BLaER1 (cell line): ENCODE results near the gene EPC2.
A peak's percentile ranks its signal among the peaks of the same experiment; 100 is the strongest.
"Not testable (repeated sequence)": the region's sequence is repeated elsewhere in the genome, so short reads cannot be mapped to it uniquely, and the experiment has no call there.

ENCODE experiments used
- H3K27ac ChIP-seq: shearing (Covaris generic); formaldehyde crosslinking; 2 replicates; pipeline ENCODE4 v1.8.1; 2022
- H3K27me3 ChIP-seq: shearing (Covaris generic); formaldehyde crosslinking; 2 replicates; pipeline ENCODE4 v1.8.1; 2022
- H3K36me3 ChIP-seq: shearing (Covaris generic); formaldehyde crosslinking; 2 replicates; pipeline ENCODE4 v1.8.1; 2022
- H3K4me1 ChIP-seq: shearing (Covaris generic); formaldehyde crosslinking; 2 replicates; pipeline ENCODE4 v1.8.1; 2022
- H3K4me2 ChIP-seq: shearing (Covaris generic); formaldehyde crosslinking; 2 replicates; pipeline ENCODE4 v1.8.1; 2022
- H3K4me3 ChIP-seq: shearing (Covaris generic); formaldehyde crosslinking; 2 replicates; pipeline ENCODE4 v1.8.1; 2022
- H3K9ac ChIP-seq: shearing (Covaris generic); formaldehyde crosslinking; 2 replicates; pipeline ENCODE4 v1.8.1; 2022
- H3K9me3 ChIP-seq: shearing (Covaris generic); formaldehyde crosslinking; 2 replicates; pipeline ENCODE4 v1.8.1; 2022
- H4K20me1 ChIP-seq: shearing (Covaris generic); formaldehyde crosslinking; 2 replicates; pipeline ENCODE4 v1.8.1; 2022
- Cebpa-rat ChIP-seq: shearing (Covaris generic); IDR thresholded peaks from 2 replicates; pipeline ENCODE4 v1.8.1; 2022

The EPC2 gene

GRCh38 chr2:148640767-148641166 lies 3.8 kb upstream of the EPC2 start:
- Histone ChIP-seq H3K9ac (no peak overlapping the region), H3K4me1 (peaks cover 13% of the 10 kb centered on the region), H3K27me3 (peaks cover 4% of the 10 kb centered on the region; the same call in 1 of the 2 replicates), H4K20me1 (peaks cover 5% of the 10 kb centered on the region), H3K4me2 (no peak overlapping the region), H3K9me3 (no peaks in the 10 kb centered on the region), H3K36me3 (no peaks in the 10 kb centered on the region), H3K4me3 (no peak overlapping the region), H3K27ac (no peak overlapping the region)
- no peak for TF ChIP-seq Cebpa-rat

- Histone ChIP-seq H3K4me1 (peaks cover 23% of the 10 kb centered on the region), H3K9me3 (no peaks in the 10 kb centered on the region), H3K4me3 (no peak overlapping the region), H4K20me1 (peaks cover 19% of the 10 kb centered on the region), H3K4me2 (no peak overlapping the region), H3K9ac (no peak overlapping the region), H3K27ac (no peak overlapping the region), H3K36me3 (no peaks in the 10 kb centered on the region), H3K27me3 (peaks cover 4% of the 10 kb centered on the region; the same call in 1 of the 2 replicates)
- no peak for TF ChIP-seq Cebpa-rat
Measured at GRCh38 chr2:148642112-148642744, 2.3 kb upstream of the EPC2 start.

- TF ChIP-seq Cebpa-rat: no peak
Measured at GRCh38 chr2:148642891-148643416, 1.6 kb upstream of the EPC2 start.

GRCh38 chr2:148643421-148643820 lies 1.1 kb upstream of the EPC2 start:
- Histone ChIP-seq H3K36me3 (no peaks in the 10 kb centered on the region), H3K4me2 (peak overlapping the region; percentile 89), H3K27me3 (peaks cover 4% of the 10 kb centered on the region; the same call in 1 of the 2 replicates), H3K9me3 (no peaks in the 10 kb centered on the region), H3K4me1 (peaks cover 25% of the 10 kb centered on the region), H3K4me3 (peak overlapping the region; percentile 97), H3K9ac (no peak overlapping the region), H3K27ac (no peak overlapping the region), H4K20me1 (peaks cover 30% of the 10 kb centered on the region)
- TF ChIP-seq Cebpa-rat: no peak

More at GRCh38 chr2:148642891-148643416, 1.6 kb upstream of the EPC2 start:
- peaks cover 25% of the 10 kb centered on the region for H3K4me1 ChIP-seq
- no peaks in the 10 kb centered on the region for H3K36me3 ChIP-seq
- peak overlapping the region; percentile 89 for H3K4me2 ChIP-seq
- H3K9me3 ChIP-seq: no peaks in the 10 kb centered on the region
- peaks cover 27% of the 10 kb centered on the region for H4K20me1 ChIP-seq
- H3K27me3 ChIP-seq: peaks cover 4% of the 10 kb centered on the region; the same call in 1 of the 2 replicates
- no peak overlapping the region for H3K4me3 ChIP-seq
- H3K27ac ChIP-seq: no peak overlapping the region
- no peak overlapping the region for H3K9ac ChIP-seq

- peaks cover 45% of the 10 kb centered on the region for H4K20me1 ChIP-seq
- H3K4me2 ChIP-seq: peak overlapping the region; percentile 74
- no peak for TF ChIP-seq Cebpa-rat
- peak overlapping the region; percentile 94 for H3K27ac ChIP-seq
- peaks cover 4% of the 10 kb centered on the region; the same call in 1 of the 2 replicates for H3K27me3 ChIP-seq
- H3K4me1 ChIP-seq: peaks cover 25% of the 10 kb centered on the region
- H3K36me3 ChIP-seq: no peaks in the 10 kb centered on the region
- peak overlapping the region; percentile 90 for H3K9ac ChIP-seq
- H3K9me3 ChIP-seq: no peaks in the 10 kb centered on the region
- peak overlapping the region; percentile 97 for H3K4me3 ChIP-seq
Measured at GRCh38 chr2:148644883-148645538, 460 bp downstream of the EPC2 start.

GRCh38 chr2:148645539-148646230 lies 1.1 kb downstream of the EPC2 start:
- Histone ChIP-seq H3K4me2 (peak overlapping the region; percentile 74), H4K20me1 (peaks cover 52% of the 10 kb centered on the region), H3K4me3 (peak overlapping the region; percentile 97), H3K27ac (peak overlapping the region; percentile 94), H3K9ac (peak overlapping the region; percentile 90), H3K36me3 (no peaks in the 10 kb centered on the region), H3K4me1 (peaks cover 25% of the 10 kb centered on the region), H3K27me3 (peaks cover 4% of the 10 kb centered on the region; the same call in 1 of the 2 replicates), H3K9me3 (no peaks in the 10 kb centered on the region)
- TF ChIP-seq Cebpa-rat: no peak

GRCh38 chr2:148646231-148646559 lies 1.6 kb downstream of the EPC2 start:
- Histone ChIP-seq H3K36me3 (no peaks in the 10 kb centered on the region), H3K9ac (peak overlapping the region; percentile 90), H3K4me3 (peak overlapping the region; percentile 97), H3K4me1 (peaks cover 25% of the 10 kb centered on the region), H3K9me3 (no peaks in the 10 kb centered on the region), H4K20me1 (peaks cover 57% of the 10 kb centered on the region), H3K4me2 (peak overlapping the region; percentile 74), H3K27me3 (peaks cover 4% of the 10 kb centered on the region; the same call in 1 of the 2 replicates), H3K27ac (no peak overlapping the region; the same call in 1 of the 2 replicates)
- no peak for TF ChIP-seq Cebpa-rat

- not testable (repeated sequence) for H3K36me3 ChIP-seq, H3K4me3 ChIP-seq, H3K9ac ChIP-seq, H3K4me2 ChIP-seq, H3K27ac ChIP-seq, H3K9me3 ChIP-seq, H3K27me3 ChIP-seq
- Histone ChIP-seq H3K4me1 (peaks cover 25% of the 10 kb centered on the region), H4K20me1 (peaks cover 72% of the 10 kb centered on the region)
Measured at GRCh38 chr2:148647711-148648110, 3.2 kb downstream of the EPC2 start.

- Histone ChIP-seq H3K27ac (no peak overlapping the region), H3K4me3 (no peak overlapping the region), H4K20me1 (peaks cover 95% of the 10 kb centered on the region), H3K36me3 (no peaks in the 10 kb centered on the region), H3K27me3 (no peaks in the 10 kb centered on the region), H3K4me1 (peaks cover 22% of the 10 kb centered on the region), H3K4me2 (no peak overlapping the region), H3K9me3 (no peaks in the 10 kb centered on the region), H3K9ac (no peak overlapping the region)
- no peak for TF ChIP-seq Cebpa-rat
Measured at GRCh38 chr2:148649936-148650335, 5.4 kb downstream of the EPC2 start.

GRCh38 chr2:148650881-148651280 lies 6.3 kb downstream of the EPC2 start:
- Histone ChIP-seq H3K4me1 (peaks cover 22% of the 10 kb centered on the region), H3K4me3 (no peak overlapping the region), H3K9ac (no peak overlapping the region), H3K36me3 (no peaks in the 10 kb centered on the region), H3K27ac (no peak overlapping the region), H3K4me2 (no peak overlapping the region), H4K20me1 (peaks cover 98% of the 10 kb centered on the region), H3K27me3 (no peaks in the 10 kb centered on the region), H3K9me3 (no peaks in the 10 kb centered on the region)
- no peak for TF ChIP-seq Cebpa-rat
